Esophagus squamous epithelium (tissue), 4 donors: ENCODE data around the gene STK40.

Experiments
- POLR2A ChIP-seq, 4 donors: fragments of 450-650 bp; IDR thresholded peaks; one replicate each; pipeline ENCODE4 v1.6.1; 2017; ENCODE audit warnings: antibody characterized with exemption in 4 of 4, mild to moderate bottlenecking in 4 of 4, moderate library complexity in 3 of 4
- TF ChIP-seq, protein P1 (sequence below), 6 experiments: fragments of 450-650 bp in 4 of 6; fragments of 200-600 bp in 2 of 6; sonication (generic) in 2 of 6; IDR thresholded peaks; one replicate each; pipeline ENCODE4 v1.5.1; 2016 to 2019; ENCODE audit warnings: antibody characterized with exemption in 6 of 6, mild to moderate bottlenecking in 4 of 6, moderate library complexity in 4 of 6

DNA sequence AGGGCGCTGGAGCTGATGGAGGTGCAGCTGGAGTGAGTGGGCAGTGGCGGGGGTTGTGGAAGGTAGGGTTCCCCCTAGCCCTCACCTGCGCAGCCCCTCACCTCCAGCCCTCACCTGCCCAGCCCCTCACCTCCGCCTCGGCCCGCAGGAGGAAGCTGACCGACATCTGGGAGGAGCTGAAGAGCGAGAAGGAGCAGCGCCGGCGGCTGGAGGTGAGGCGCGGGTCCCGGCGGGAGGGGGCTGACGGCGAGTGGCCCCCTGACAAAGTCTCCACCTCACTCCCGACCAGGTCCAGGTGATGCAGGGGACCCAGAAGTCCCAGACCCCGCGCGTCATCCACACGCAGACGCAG, 65.0 kb downstream of the STK40 start:
- TF ChIP-seq, protein P1, sequence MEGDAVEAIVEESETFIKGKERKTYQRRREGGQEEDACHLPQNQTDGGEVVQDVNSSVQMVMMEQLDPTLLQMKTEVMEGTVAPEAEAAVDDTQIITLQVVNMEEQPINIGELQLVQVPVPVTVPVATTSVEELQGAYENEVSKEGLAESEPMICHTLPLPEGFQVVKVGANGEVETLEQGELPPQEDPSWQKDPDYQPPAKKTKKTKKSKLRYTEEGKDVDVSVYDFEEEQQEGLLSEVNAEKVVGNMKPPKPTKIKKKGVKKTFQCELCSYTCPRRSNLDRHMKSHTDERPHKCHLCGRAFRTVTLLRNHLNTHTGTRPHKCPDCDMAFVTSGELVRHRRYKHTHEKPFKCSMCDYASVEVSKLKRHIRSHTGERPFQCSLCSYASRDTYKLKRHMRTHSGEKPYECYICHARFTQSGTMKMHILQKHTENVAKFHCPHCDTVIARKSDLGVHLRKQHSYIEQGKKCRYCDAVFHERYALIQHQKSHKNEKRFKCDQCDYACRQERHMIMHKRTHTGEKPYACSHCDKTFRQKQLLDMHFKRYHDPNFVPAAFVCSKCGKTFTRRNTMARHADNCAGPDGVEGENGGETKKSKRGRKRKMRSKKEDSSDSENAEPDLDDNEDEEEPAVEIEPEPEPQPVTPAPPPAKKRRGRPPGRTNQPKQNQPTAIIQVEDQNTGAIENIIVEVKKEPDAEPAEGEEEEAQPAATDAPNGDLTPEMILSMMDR (IDR thresholded peaks at IDR 0.05) = no peak
- no peak for TF ChIP-seq POLR2A (IDR thresholded peaks at IDR 0.05)
